Loucy (cell line): Measurements from ENCODE around the gene HIP1.

ENCODE experiments used
- H2AFZ ChIP-seq: fragments of 200-600 bp; sonication (generic); 2 replicates; pipeline ENCODE4 v1.6.0; 2016; ENCODE audit warnings: antibody characterized with exemption, mild to moderate bottlenecking, low read length, moderate library complexity
- H3F3A ChIP-seq: fragments of 200-600 bp; 2 replicates; pipeline ENCODE4 v1.6.0; 2016; ENCODE audit warnings: antibody characterized with exemption, low read depth, mild to moderate bottlenecking
- H3K27me3 ChIP-seq: fragments of 200-600 bp; sonication (generic); 2 replicates; pipeline ENCODE4 v1.6.1; 2014; ENCODE audit warnings: low read length, mild to moderate bottlenecking; ENCODE audit not compliant: insufficient read depth, poor library complexity, severe bottlenecking
- H3K36me3 ChIP-seq: fragments of 200-600 bp; sonication (generic); 2 replicates; pipeline ENCODE4 v1.6.1; 2016; ENCODE audit warnings: low read length; ENCODE audit not compliant: insufficient read depth
- H3K4me1 ChIP-seq: fragments of 200-600 bp; sonication (generic); 2 replicates; pipeline ENCODE4 v1.5.1; 2014; ENCODE audit warnings: low read length, mild to moderate bottlenecking; ENCODE audit not compliant: insufficient read depth, poor library complexity, severe bottlenecking
- H3K4me2 ChIP-seq: fragments of 200-600 bp; sonication (generic); 2 replicates; pipeline ENCODE4 v1.6.0; 2014; ENCODE audit warnings: antibody characterized with exemption, low read length, low read depth, mild to moderate bottlenecking; ENCODE audit not compliant: poor library complexity, severe bottlenecking
- H3K4me3 ChIP-seq: fragments of 200-600 bp; sonication (generic); 2 replicates; pipeline ENCODE4 v1.5.1; 2014; ENCODE audit warnings: low read length, mild to moderate bottlenecking, mixed read lengths; ENCODE audit not compliant: poor library complexity, severe bottlenecking
- H3K79me2 ChIP-seq: fragments of 200-600 bp; sonication (generic); 2 replicates; pipeline ENCODE4 v1.6.1; 2014; ENCODE audit warnings: low read length; ENCODE audit not compliant: insufficient read depth
- H3K9ac ChIP-seq: fragments of 200-600 bp; sonication (generic); 2 replicates; pipeline ENCODE4 v1.6.0; 2014; ENCODE audit warnings: mild to moderate bottlenecking, low read depth, low read length, moderate library complexity; ENCODE audit not compliant: poor library complexity, severe bottlenecking
- H3K9me2 ChIP-seq: fragments of 200-600 bp; sonication (generic); replicated peaks from 2 replicates; pipeline ENCODE4 v1.6.1; 2016; ENCODE audit warnings: low read depth, low read length, mixed read lengths
- H3K9me3 ChIP-seq: fragments of 200-600 bp; sonication (generic); 2 replicates; pipeline ENCODE4 v1.6.1; 2014; ENCODE audit warnings: mild to moderate bottlenecking, antibody characterized with exemption, low read length, low read depth; ENCODE audit not compliant: insufficient read depth
- H4K20me1 ChIP-seq: fragments of 200-600 bp; sonication (generic); 2 replicates; pipeline ENCODE4 v1.6.0; 2014; ENCODE audit warnings: antibody characterized with exemption, low read length, mild to moderate bottlenecking; ENCODE audit not compliant: insufficient read depth, poor library complexity, severe bottlenecking
- EZH2phosphoT487 ChIP-seq: fragments of 200-600 bp; IDR thresholded peaks from 2 replicates; pipeline ENCODE4 v1.6.1; 2018; ENCODE audit warnings: antibody characterized with exemption, mild to moderate bottlenecking, moderate library complexity, borderline replicate concordance
- TF ChIP-seq, protein P1 (sequence below): fragments of 200-600 bp; sonication (generic); conservative IDR thresholded peaks from 2 replicates; pipeline ENCODE4 v1.5.1; 2014; ENCODE audit warnings: mild to moderate bottlenecking, antibody characterized with exemption, low read length

Gene HIP1

DNA sequence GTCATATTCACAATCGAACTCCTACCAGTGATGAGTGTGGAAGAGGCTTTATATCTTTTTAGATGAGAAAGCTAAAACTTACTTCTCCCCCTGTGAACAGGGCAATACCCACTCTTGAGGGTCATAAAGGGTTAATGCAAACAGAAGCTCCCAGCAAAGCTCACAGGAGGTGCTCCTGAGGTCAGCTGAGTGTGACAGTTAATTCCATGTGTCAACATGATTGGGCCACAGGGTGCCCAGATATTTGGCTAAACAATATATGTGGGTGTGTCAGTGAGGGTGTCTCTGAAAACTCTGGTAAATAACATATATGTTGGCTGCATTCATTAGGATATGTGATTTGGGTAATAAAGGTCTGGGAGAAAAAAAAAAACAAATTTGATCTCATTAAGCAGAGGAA is 86.0 kb downstream of the HIP1 start:
- H4K20me1 ChIP-seq, result no peaks in the 10 kb centered on the region
- H2AFZ ChIP-seq, result no peak overlapping the region
- H3K9me2 ChIP-seq, result no peaks in the 10 kb centered on the region
- no peaks in the 10 kb centered on the region for H3K4me1 ChIP-seq
- no peak overlapping the region for H3K4me2 ChIP-seq
- no peak overlapping the region for H3K9ac ChIP-seq
- no peaks in the 10 kb centered on the region for H3K9me3 ChIP-seq
- no peaks in the 10 kb centered on the region for H3K36me3 ChIP-seq
- H3F3A ChIP-seq, result no peaks in the 10 kb centered on the region
- no peak overlapping the region for H3K4me3 ChIP-seq
- no peaks in the 10 kb centered on the region for H3K79me2 ChIP-seq
- TF ChIP-seq EZH2phosphoT487, result no peak
- TF ChIP-seq, protein P1, sequence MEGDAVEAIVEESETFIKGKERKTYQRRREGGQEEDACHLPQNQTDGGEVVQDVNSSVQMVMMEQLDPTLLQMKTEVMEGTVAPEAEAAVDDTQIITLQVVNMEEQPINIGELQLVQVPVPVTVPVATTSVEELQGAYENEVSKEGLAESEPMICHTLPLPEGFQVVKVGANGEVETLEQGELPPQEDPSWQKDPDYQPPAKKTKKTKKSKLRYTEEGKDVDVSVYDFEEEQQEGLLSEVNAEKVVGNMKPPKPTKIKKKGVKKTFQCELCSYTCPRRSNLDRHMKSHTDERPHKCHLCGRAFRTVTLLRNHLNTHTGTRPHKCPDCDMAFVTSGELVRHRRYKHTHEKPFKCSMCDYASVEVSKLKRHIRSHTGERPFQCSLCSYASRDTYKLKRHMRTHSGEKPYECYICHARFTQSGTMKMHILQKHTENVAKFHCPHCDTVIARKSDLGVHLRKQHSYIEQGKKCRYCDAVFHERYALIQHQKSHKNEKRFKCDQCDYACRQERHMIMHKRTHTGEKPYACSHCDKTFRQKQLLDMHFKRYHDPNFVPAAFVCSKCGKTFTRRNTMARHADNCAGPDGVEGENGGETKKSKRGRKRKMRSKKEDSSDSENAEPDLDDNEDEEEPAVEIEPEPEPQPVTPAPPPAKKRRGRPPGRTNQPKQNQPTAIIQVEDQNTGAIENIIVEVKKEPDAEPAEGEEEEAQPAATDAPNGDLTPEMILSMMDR, result no peak
- no peaks in the 10 kb centered on the region for H3K27me3 ChIP-seq

DNA sequence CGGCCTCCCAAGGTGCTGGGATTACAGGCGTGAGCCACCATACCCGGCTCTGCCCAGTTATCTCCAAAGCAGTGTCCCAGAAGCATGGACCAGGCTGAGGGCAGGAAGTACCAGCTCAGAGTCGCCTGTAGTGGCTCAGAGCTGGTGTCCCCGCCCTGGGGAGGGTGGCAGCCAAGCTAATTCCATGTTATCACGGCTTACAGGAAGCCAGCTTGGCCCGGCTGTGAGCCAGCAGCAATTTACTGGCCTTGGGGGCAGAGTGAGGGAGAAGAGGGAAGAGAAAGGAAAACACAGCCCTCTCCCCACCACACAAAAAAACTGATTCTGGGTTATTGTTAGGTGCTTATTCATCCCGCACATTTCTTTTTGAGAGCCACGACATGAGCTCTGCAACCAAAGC is 88.1 kb downstream of the HIP1 start:
- Histone ChIP-seq H2AFZ (no peak overlapping the region), H3K36me3 (no peaks in the 10 kb centered on the region), H3K9ac (no peak overlapping the region), H3F3A (no peaks in the 10 kb centered on the region), H3K9me2 (no peaks in the 10 kb centered on the region), H3K4me2 (no peak overlapping the region), H3K27me3 (no peaks in the 10 kb centered on the region), H3K4me3 (no peak overlapping the region), H3K79me2 (no peaks in the 10 kb centered on the region), H3K4me1 (no peaks in the 10 kb centered on the region), H3K9me3 (no peaks in the 10 kb centered on the region), H4K20me1 (no peaks in the 10 kb centered on the region)
- TF ChIP-seq EZH2phosphoT487, result no peak
- TF ChIP-seq, protein P1, result no peak

DNA sequence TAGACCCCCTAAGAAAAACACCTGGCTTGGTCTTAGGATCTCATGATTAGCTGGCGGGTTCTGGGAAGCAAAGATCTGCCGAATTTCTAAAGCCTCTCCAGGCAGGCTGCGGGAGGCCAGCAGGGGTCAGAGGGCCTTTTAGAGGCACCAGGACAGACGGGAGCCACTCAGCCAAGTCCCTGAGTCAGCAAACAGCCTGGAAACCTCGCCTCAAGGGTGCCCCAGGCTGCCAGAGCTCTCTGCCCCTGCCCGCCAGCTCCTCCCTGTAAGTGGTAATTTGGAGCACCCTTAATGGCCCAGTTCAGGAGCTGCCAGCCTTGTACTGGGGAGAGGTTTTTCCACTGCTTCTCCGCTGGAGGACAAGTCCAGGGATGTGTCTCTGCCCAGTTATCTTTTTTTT is 88.7 kb downstream of the HIP1 start:
- Histone ChIP-seq H3K36me3 (no peaks in the 10 kb centered on the region), H4K20me1 (no peaks in the 10 kb centered on the region), H3K4me2 (no peak overlapping the region), H3K27me3 (no peaks in the 10 kb centered on the region), H2AFZ (no peak overlapping the region), H3K4me3 (no peak overlapping the region), H3K9ac (no peak overlapping the region), H3F3A (no peaks in the 10 kb centered on the region), H3K9me3 (no peaks in the 10 kb centered on the region), H3K9me2 (no peaks in the 10 kb centered on the region), H3K4me1 (no peaks in the 10 kb centered on the region), H3K79me2 (no peaks in the 10 kb centered on the region)
- TF ChIP-seq, protein P1, result no peak
- TF ChIP-seq EZH2phosphoT487, result no peak
